ENCODE results near the gene GOLGA8T. TPM values are rescaled to one million over a fixed set of nuclear protein-coding genes. Genes with fewer than 3 reads are reported as not detected.
"Not testable (repeated sequence)": the region's sequence is repeated elsewhere in the genome, so short reads cannot be mapped to it uniquely, and the experiment has no call there.

GOLGA8T gene
- total RNA-seq, 6 experiments from 2014 or later = 0.27 to 0.58 (median 0.29) TPM; not detected in 3

GRCh38 chr15:30189754-30190153, 54.9 kb downstream of the GOLGA8T start:
- H3K9me3 ChIP-seq; H3K27me3 ChIP-seq; H3K36me3 ChIP-seq; H3K4me1 ChIP-seq; H3K4me3 ChIP-seq; H3K27ac ChIP-seq; ATAC-seq; intact Hi-C loops (cut with DNase I); DNase-seq: not testable (repeated sequence)
- 57% methylated on average over 1 of the region's 1 CpG for WGBS (ENCODE audit: insufficient coverage, low coverage, low lambda C conversion rate, missing lambda C conversion rate)

DNA sequence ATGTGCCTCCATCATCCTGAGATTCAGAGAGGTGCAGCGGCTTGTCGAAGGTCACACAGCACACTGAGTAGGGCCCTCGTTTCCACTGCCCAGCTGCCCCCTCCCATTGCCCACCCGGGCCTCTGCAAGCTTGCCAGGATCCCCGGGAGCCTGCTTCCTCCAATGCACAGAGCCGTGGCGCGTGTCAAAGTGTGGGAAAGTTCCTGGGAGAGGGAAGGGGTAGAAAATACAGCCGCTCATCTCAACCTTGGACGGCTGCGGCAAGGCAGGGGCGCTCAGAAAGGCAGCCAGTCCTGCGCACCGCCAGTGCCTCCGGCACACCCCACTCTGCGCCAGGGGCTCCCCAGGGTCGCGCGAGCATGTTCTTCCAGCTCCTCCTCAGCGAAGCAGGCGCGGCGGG, 56.3 kb downstream of the GOLGA8T start:
- H3K36me3 ChIP-seq; H3K27me3 ChIP-seq; H3K9me3 ChIP-seq; H3K27ac ChIP-seq; H3K4me1 ChIP-seq; H3K4me3 ChIP-seq; intact Hi-C loops (cut with DNase I); ATAC-seq: not testable (repeated sequence)
- 3% methylated on average over 5 of the region's 23 CpGs for WGBS (ENCODE audit: insufficient coverage, low coverage, low lambda C conversion rate, missing lambda C conversion rate)
- DNase-seq = peak in 1 of 3 donors; percentile 20

DNA sequence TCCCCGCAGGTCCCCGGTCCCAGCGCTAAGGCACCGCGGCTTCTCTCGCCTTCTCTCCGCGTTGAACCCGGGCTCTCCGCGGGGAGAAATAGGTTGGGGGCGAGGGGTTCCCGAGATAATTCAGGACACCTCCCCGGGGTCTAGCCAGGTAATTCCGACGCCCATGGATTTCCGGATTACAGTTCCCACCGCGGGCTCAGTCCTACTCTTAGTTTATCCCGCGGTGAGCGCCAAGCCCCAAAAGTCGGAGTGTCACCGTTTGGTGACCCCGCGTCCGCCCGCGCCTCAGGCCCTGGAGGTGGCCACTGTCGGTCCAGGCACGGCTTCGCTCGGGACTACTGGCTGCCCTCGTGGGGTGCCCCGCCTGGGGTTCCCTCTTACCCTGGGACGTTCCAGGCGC, 56.8 kb downstream of the GOLGA8T start:
- ATAC-seq; H3K9me3 ChIP-seq; H3K4me3 ChIP-seq; intact Hi-C loops (cut with DNase I); H3K27ac ChIP-seq; H3K27me3 ChIP-seq; H3K36me3 ChIP-seq; H3K4me1 ChIP-seq: not testable (repeated sequence)
- peak in 1 of 3 donors; percentile 13 for DNase-seq
- WGBS (ENCODE audit: insufficient coverage, low coverage, low lambda C conversion rate, missing lambda C conversion rate) = no CpG with 5 or more reads among the region's 37 CpGs

DNA sequence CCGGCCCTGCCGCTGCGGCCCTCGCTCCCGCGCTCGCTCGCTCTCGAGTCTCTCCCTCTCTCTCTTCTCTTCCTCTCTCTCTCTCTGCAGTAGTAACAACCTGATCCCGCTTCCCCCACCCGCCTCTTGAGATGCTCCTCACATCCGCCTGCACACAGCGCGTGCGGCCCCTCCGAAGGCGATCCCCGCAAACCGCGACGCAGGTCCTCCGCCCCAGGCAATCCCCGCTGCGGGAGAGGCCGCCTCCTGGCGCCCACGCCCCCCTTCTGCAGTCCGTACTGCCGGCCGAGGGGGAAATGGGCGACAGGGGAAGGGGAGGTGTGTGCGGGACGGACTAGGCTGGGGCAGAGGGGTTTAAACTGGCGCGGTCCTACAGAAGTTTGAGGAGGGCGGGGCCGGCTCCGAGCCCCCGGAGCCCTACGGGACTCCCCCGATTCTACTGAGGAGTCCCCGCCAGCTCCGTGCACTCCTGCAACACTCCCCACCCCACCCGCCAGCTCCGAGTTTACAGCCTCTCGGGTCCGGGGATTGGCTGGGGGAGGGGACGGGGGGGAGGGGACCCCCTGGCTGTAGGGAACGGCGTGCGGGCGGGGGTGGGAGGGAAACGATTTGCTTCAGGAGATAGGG, 57.4 kb downstream of the GOLGA8T start:
- H3K27me3 ChIP-seq; H3K4me1 ChIP-seq; ATAC-seq; H3K9me3 ChIP-seq; intact Hi-C loops (cut with DNase I); H3K36me3 ChIP-seq; H3K27ac ChIP-seq; H3K4me3 ChIP-seq: not testable (repeated sequence)
- 2% methylated on average over 11 of the region's 53 CpGs for WGBS (ENCODE audit: insufficient coverage, low coverage, low lambda C conversion rate, missing lambda C conversion rate)
- DNase-seq = peak in 1 of 3 donors; percentile 9

DNA sequence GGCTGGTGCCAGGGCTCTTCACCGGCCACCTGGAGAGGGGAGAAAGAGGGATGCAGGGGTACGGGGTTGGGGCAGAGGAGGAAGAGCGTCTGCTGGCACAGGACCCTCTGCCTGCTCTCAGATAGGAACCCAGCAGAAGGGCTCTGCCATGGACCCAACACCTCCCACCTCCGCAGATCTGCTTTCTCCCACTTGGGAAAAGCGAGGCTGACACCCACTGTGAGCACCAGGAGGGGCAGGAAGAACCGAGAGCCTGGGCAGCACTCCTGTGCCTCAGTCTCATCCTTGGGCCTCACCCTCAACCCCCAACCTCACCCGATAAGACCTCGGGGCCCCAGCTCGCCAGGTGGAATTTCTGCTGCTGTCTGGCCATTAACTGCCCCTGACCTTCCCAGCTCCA, 58.0 kb downstream of the GOLGA8T start:
- H3K27me3 ChIP-seq; ATAC-seq; H3K4me1 ChIP-seq; H3K4me3 ChIP-seq; H3K27ac ChIP-seq; intact Hi-C loops (cut with DNase I); H3K9me3 ChIP-seq; H3K36me3 ChIP-seq: not testable (repeated sequence)
- DNase-seq = peak in 1 of 3 donors; percentile 10
- WGBS (ENCODE audit: insufficient coverage, low coverage, low lambda C conversion rate, missing lambda C conversion rate) = no CpG with 5 or more reads among the region's 9 CpGs

Small RNA genes lying within 50 kb of the gene (small RNA-seq; reads per million reads assigned to genes)
- gene AC120045.2 (0 reads per million in 2 experiments), gene RF00096 (0 reads per million in 2 experiments), gene RN7SL469P (0 reads per million in 2 experiments), gene RN7SL673P (0 reads per million in 2 experiments)

Other genes starting within 250 kb of the GOLGA8T start
- gene GOLGA8J, start 52.1 kb upstream of the GOLGA8T start, total RNA-seq = under 1 TPM in 3 of 6 experiments, not detected in 3; 0.20 to 0.55 (median 0.23) TPM